HCT116 (cell line): ENCODE measurements around the gene DLG5.

Experiments
- CEBPB ChIP-seq: IDR thresholded peaks from 2 replicates; pipeline ENCODE4 v1.6.1; 2012; ENCODE audit warnings: low read depth
- EZH2 ChIP-seq: fragments of 200-600 bp; sonication (generic); IDR thresholded peaks from 2 replicates; pipeline ENCODE4 v1.6.1; 2017; ENCODE audit warnings: antibody characterized with exemption, mixed run types
- POLR2A ChIP-seq: IDR thresholded peaks from 2 replicates; pipeline ENCODE4 v1.7.0; 2011; ENCODE audit warnings: borderline replicate concordance; ENCODE audit not compliant: insufficient read depth, insufficient read length; ENCODE audit errors: extremely low read depth
- POLR2AphosphoS5 ChIP-seq: IDR thresholded peaks from 2 replicates; pipeline ENCODE4 v1.6.1; 2011; ENCODE audit warnings: mild to moderate bottlenecking, low read depth, low read length, moderate library complexity
- SP1 ChIP-seq: IDR thresholded peaks from 2 replicates; pipeline ENCODE4 v1.6.1; 2012; ENCODE audit warnings: low read depth
- ZFX ChIP-seq: fragments of 450-650 bp; IDR thresholded peaks from 2 replicates; pipeline ENCODE4 v1.6.1; 2017
- TF ChIP-seq, protein P1 (sequence below), 3 experiments: fragments of 200-600 bp in 1 of 3; sonication (generic) in 1 of 3; IDR thresholded peaks in 2 of 3; conservative IDR thresholded peaks in 1 of 3; 2 replicates each; pipeline ENCODE4 v1.5.1; 2012 to 2017; ENCODE audit warnings: low read depth in 2 of 3, low read length in 2 of 3, antibody characterized with exemption in 1 of 3, borderline replicate concordance in 1 of 3, control low read depth in 1 of 3, mild to moderate bottlenecking in 1 of 3, mixed read lengths in 1 of 3, mixed run types in 1 of 3, moderate library complexity in 1 of 3; ENCODE audit not compliant: insufficient read depth in 1 of 3
- TF ChIP-seq, protein P2 (sequence below): IDR thresholded peaks from 2 replicates; pipeline ENCODE4 v1.6.1; 2012

- TF ChIP-seq POLR2AphosphoS5 (no peak), POLR2A (no peak), ZFX (no peak), CEBPB (no peak), EZH2 (no peak), SP1 (no peak)
- TF ChIP-seq, protein P1, sequence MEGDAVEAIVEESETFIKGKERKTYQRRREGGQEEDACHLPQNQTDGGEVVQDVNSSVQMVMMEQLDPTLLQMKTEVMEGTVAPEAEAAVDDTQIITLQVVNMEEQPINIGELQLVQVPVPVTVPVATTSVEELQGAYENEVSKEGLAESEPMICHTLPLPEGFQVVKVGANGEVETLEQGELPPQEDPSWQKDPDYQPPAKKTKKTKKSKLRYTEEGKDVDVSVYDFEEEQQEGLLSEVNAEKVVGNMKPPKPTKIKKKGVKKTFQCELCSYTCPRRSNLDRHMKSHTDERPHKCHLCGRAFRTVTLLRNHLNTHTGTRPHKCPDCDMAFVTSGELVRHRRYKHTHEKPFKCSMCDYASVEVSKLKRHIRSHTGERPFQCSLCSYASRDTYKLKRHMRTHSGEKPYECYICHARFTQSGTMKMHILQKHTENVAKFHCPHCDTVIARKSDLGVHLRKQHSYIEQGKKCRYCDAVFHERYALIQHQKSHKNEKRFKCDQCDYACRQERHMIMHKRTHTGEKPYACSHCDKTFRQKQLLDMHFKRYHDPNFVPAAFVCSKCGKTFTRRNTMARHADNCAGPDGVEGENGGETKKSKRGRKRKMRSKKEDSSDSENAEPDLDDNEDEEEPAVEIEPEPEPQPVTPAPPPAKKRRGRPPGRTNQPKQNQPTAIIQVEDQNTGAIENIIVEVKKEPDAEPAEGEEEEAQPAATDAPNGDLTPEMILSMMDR (IDR thresholded peaks at IDR 0.05 in 2 of 3, conservative IDR thresholded peaks at IDR 0.05 in 1 of 3; ENCODE audit: borderline replicate concordance in 1 of 3, insufficient read depth in 1 of 3, low read depth in 2 of 3, low read length in 2 of 3), result no peak
- TF ChIP-seq, protein P2, sequence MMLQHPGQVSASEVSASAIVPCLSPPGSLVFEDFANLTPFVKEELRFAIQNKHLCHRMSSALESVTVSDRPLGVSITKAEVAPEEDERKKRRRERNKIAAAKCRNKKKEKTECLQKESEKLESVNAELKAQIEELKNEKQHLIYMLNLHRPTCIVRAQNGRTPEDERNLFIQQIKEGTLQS, result no peak
These were observed 115.9 kb downstream of the DLG5 start for GRCh38 chr10:77810446-77811335.
